Activated naive CD4-positive, alpha-beta T cell treated with anti-CD3 and anti-CD28 coated beads, Interleukin-2, amount 10 ng/mL, durations not matched to agents 7 days and 5 days (primary cell): ENCODE data around the gene TRPT1.

Experiments used
- CTCF ChIA-PET: fragments of 350-600 bp; sonication (Branson Sonifier 250); formaldehyde crosslinking; loops from one replicate; lab custom pipeline; 2021; ENCODE audit warnings: antibody characterized with exemption; lab: Charles Lee
- DNase-seq: peaks from one replicate; pipeline ENCODE4 v3.0.0-alpha.2; 2020
- H3K27ac Mint-ChIP-seq: one replicate; pipeline ENCODE4 v1.8.0; 2021; ENCODE audit warnings: mild to moderate bottlenecking, moderate library complexity, mixed read lengths
- H3K27me3 Mint-ChIP-seq: one replicate; pipeline ENCODE4 v1.8.0; 2021; ENCODE audit warnings: mild to moderate bottlenecking, mixed read lengths
- H3K36me3 Mint-ChIP-seq: one replicate; pipeline ENCODE4 v1.8.0; 2021; ENCODE audit warnings: mixed read lengths
- H3K4me1 Mint-ChIP-seq: one replicate; pipeline ENCODE4 v1.8.0; 2021; ENCODE audit warnings: mixed read lengths
- H3K4me3 Mint-ChIP-seq: one replicate; pipeline ENCODE4 v1.8.0; 2021; ENCODE audit warnings: mild to moderate bottlenecking, moderate library complexity, mixed read lengths
- H3K9me3 Mint-ChIP-seq: one replicate; pipeline ENCODE4 v1.8.0; 2021; ENCODE audit warnings: mixed read lengths

Gene TRPT1

DNA sequence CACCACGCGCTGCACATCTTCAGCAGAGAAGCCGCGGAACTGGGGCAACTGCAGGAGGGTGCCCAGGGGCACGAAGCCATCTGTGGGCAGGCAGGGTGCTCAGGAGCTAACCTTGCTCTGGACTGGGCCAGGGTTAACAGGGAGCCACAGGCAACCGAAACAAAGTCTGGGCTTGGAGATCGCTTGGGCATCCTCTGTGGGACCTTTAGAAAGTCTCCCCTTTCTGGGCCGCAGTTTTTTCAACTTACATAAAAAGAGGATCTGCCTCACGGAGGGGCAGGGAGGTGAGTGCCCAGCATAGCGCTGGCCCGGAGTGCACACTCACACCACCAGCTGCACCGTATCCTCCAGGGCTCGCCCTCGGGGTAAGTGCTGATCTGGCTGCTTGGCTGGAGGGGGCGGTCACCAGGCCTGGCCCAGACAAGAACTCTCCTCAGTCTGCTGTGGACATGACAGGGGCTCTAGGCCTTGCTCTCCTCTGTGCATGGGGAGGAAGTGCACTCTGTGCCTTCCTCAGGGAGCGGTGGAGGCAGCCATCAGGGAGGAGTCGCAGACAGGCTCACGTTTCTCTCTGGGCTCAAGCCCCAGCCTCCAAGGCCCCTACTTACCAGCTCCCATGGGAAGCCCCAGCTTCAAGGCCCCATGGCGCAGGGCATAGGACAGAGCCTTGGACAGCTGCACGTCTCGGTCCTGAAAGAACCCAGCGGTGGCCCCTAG is 937 bp downstream of the TRPT1 start:
- Mint-ChIP-seq H3K27me3 (no peaks in the 10 kb centered on the region), H3K27ac (peak overlapping the region; percentile 87), H3K9me3 (no peaks in the 10 kb centered on the region), H3K4me3 (peak overlapping the region; percentile 86), H3K4me1 (peaks cover 44% of the 10 kb centered on the region), H3K36me3 (peaks cover 15% of the 10 kb centered on the region)
- CTCF ChIA-PET: interaction anchor here (1.6 to 5.1 kb wide), 3 partner anchors 16 to 20 kb away, joined by 6 to 48 read pairs (median 7); partner anchors contain the start of genes FERMT3 and FKBP2
- DNase-seq: no peak

DNA sequence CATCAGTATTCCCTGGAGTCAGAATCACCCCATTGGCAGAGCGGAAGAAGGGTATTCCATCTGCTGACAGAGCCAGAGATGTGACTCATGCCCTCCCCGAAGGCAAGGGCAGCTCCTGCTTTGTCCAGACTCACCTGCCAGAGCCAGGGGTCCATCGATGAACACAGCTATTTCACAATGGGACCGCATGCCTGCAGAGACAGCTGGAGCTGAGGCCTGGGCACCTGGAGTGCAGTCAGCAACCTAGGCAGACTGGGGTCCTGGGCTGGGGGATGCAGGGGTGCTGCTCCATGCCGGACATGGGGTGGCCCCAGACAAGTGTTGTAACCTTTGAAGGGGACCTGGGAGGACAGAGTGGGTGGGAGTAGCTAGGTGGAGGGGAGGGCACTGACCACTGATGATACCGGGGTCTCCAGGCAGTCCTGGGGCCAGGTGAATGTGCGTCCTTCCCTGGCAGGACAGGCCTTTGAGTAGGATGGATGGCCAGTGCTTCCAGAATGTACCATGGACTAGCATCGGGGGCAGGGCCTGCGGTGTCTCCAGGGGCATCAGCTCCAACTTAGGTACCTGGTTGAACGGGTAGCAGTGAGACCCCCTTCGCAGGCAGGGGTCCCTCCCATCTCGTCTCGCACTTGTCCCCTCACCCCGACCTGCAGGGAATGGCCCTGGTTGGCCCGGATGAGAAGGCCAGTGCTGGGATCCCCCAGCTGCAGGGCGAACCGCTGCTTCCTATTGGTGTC is 1.7 kb downstream of the TRPT1 start:
- CTCF ChIA-PET: interaction anchor here (1.8 to 5.1 kb wide), 2 partner anchors 18 to 21 kb away, joined by 6 to 48 read pairs; partner anchors contain the start of gene FERMT3
- H3K4me1 Mint-ChIP-seq: peaks cover 37% of the 10 kb centered on the region

DNA sequence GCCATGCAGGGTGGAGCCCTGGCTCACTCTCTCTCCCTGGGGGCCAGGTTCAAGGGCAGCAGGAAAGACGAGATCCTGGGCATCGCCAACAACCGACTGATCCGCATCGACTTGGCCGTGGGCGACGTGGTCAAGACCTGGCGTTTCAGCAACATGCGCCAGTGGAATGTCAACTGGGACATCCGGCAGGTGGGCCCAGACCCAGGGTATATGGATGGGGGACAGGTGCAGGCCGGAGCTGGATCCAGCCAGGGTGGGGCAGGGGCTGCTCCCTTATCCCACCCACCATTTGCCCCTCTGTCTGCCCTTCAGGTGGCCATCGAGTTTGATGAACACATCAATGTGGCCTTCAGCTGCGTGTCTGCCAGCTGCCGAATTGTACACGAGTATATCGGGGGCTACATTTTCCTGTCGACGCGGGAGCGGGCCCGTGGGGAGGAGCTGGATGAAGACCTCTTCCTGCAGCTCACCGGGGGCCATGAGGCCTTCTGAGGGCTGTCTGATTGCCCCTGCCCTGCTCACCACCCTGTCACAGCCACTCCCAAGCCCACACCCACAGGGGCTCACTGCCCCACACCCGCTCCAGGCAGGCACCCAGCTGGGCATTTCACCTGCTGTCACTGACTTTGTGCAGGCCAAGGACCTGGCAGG is 2.9 kb downstream of the TRPT1 start:
- no peak overlapping the region for H3K27ac Mint-ChIP-seq
- DNase-seq: no peak
- H3K27me3 Mint-ChIP-seq: no peaks in the 10 kb centered on the region
- H3K4me1 Mint-ChIP-seq: peaks cover 29% of the 10 kb centered on the region
- H3K36me3 Mint-ChIP-seq: peaks cover 16% of the 10 kb centered on the region
- no peaks in the 10 kb centered on the region for H3K9me3 Mint-ChIP-seq
- no peak overlapping the region for H3K4me3 Mint-ChIP-seq
- CTCF ChIA-PET: interaction anchor here (5.1 kb wide), 1 partner anchor 17 kb away, joined by 48 read pairs; the partner anchor contains the start of gene FERMT3

More for the DNA sequence above, 1.7 kb downstream of the TRPT1 start:
- H3K27me3 Mint-ChIP-seq: no peaks in the 10 kb centered on the region
- no peak for DNase-seq
- no peak overlapping the region for H3K27ac Mint-ChIP-seq
- H3K4me3 Mint-ChIP-seq: peak overlapping the region; percentile 86
- H3K36me3 Mint-ChIP-seq: peaks cover 12% of the 10 kb centered on the region
- H3K9me3 Mint-ChIP-seq: no peaks in the 10 kb centered on the region

DNA sequence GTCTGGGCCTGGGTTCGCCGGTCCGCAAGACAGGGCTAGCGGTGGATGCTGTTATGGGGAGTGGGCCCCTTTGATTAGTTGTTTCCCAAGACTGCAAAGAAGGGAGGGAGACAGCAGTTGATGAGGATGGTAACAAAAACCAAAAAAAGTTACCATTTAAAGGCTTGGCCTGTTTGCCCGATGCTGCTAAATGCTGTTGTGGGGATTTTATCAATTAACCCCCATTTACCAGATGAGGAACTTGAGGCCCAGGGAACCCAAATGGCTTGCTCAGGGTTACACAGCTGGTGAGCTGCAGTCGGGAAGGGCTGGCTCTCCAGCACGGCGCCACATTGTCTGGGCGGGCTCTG is 3.4 kb downstream of the TRPT1 start:
- Mint-ChIP-seq H3K27ac (peak overlapping the region; percentile 24), H3K4me3 (no peak overlapping the region), H3K4me1 (peaks cover 24% of the 10 kb centered on the region), H3K9me3 (no peaks in the 10 kb centered on the region), H3K36me3 (peaks cover 18% of the 10 kb centered on the region), H3K27me3 (no peaks in the 10 kb centered on the region)
- CTCF ChIA-PET: no interaction called here
- no peak for DNase-seq

DNA sequence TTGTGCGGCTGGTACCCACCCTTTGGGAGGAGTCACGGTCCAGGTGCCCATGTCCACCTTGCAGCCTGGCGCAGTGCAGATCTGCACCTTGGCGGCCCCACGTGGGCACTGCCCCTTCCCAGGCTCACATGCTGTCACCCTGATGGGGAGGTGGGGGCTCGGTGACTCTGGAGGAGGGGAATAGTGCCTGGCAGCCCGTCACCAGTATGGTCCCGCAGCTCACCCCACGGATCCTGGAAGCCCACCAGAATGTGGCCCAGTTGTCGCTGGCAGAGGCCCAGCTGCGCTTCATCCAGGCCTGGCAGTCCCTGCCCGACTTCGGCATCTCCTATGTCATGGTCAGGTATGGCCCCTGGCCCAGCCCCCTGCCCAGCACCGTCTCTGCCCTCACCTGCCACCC is 5.2 kb downstream of the TRPT1 start:
- no peak for DNase-seq
- peaks cover 17% of the 10 kb centered on the region for H3K4me1 Mint-ChIP-seq
- no peaks in the 10 kb centered on the region for H3K27me3 Mint-ChIP-seq
- peaks cover 24% of the 10 kb centered on the region for H3K36me3 Mint-ChIP-seq
- H3K27ac Mint-ChIP-seq: no peak overlapping the region
- no peak overlapping the region for H3K4me3 Mint-ChIP-seq
- CTCF ChIA-PET: no interaction called here
- H3K9me3 Mint-ChIP-seq: no peaks in the 10 kb centered on the region

DNA sequence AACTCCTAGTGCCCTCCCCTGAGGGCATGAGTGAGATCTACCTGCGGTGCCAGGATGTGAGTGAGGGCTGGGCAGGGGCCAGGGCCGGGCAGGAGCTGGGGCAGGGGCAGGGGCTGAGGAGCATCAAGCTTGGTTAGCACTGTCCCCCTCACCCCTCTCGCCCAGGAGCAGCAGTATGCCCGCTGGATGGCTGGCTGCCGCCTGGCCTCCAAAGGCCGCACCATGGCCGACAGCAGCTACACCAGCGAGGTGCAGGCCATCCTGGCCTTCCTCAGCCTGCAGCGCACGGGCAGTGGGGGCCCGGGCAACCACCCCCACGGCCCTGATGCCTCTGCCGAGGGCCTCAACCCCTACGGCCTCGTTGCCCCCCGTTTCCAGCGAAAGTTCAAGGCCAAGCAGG is 5.7 kb downstream of the TRPT1 start:
- no peak for DNase-seq
- H3K4me1 Mint-ChIP-seq: peaks cover 15% of the 10 kb centered on the region
- CTCF ChIA-PET: no interaction called here
- H3K27ac Mint-ChIP-seq: no peak overlapping the region
- no peaks in the 10 kb centered on the region for H3K27me3 Mint-ChIP-seq
- H3K36me3 Mint-ChIP-seq: peaks cover 24% of the 10 kb centered on the region
- no peaks in the 10 kb centered on the region for H3K9me3 Mint-ChIP-seq
- H3K4me3 Mint-ChIP-seq: no peak overlapping the region

DNA sequence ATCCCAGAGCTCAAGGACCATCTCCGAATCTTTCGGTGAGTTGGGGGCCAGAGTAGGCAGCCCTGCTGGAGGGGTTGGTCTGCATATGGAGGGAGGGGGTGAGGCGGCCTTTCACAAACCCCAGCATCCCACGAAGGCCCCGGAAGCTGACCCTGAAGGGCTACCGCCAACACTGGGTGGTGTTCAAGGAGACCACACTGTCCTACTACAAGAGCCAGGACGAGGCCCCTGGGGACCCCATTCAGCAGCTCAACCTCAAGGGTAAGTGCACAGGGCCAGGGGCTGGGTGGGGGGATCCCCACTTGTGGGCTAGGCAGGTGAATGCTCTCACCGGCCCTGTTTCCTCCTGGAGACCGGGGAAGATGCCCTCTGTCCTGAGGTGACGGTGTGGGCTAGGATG is 6.2 kb downstream of the TRPT1 start:
- no peaks in the 10 kb centered on the region for H3K27me3 Mint-ChIP-seq
- no peak overlapping the region for H3K4me3 Mint-ChIP-seq
- no peak for DNase-seq
- peaks cover 14% of the 10 kb centered on the region for H3K4me1 Mint-ChIP-seq
- H3K9me3 Mint-ChIP-seq: no peaks in the 10 kb centered on the region
- H3K27ac Mint-ChIP-seq: no peak overlapping the region
- H3K36me3 Mint-ChIP-seq: peaks cover 28% of the 10 kb centered on the region
- CTCF ChIA-PET: interaction anchor here (5.1 kb wide), 1 partner anchor 13 kb away, joined by 28 read pairs; the partner anchor contains the start of gene FERMT3

DNA sequence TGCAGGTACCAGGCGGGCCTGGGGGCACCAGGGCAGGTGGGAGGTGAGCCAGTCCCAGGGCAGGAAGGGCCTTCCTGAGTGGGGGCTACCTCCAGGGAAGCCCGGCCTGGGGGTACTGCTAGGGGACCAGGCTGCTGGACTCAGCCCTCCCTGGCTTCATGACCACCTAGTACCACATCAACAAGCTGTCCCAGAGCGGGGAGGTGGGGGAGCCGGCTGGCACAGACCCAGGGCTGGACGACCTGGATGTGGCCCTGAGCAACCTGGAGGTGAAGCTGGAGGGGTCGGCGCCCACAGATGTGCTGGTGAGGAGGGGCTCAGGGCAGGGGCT is 6.7 kb downstream of the TRPT1 start:
- no peaks in the 10 kb centered on the region for H3K27me3 Mint-ChIP-seq
- peaks cover 28% of the 10 kb centered on the region for H3K36me3 Mint-ChIP-seq
- no peak overlapping the region for H3K4me3 Mint-ChIP-seq
- DNase-seq: no peak
- no peaks in the 10 kb centered on the region for H3K9me3 Mint-ChIP-seq
- H3K27ac Mint-ChIP-seq: no peak overlapping the region
- CTCF ChIA-PET: interaction anchor here (5.1 kb wide), 1 partner anchor 13 kb away, joined by 28 read pairs; the partner anchor contains the start of gene FERMT3
- peaks cover 13% of the 10 kb centered on the region for H3K4me1 Mint-ChIP-seq

DNA sequence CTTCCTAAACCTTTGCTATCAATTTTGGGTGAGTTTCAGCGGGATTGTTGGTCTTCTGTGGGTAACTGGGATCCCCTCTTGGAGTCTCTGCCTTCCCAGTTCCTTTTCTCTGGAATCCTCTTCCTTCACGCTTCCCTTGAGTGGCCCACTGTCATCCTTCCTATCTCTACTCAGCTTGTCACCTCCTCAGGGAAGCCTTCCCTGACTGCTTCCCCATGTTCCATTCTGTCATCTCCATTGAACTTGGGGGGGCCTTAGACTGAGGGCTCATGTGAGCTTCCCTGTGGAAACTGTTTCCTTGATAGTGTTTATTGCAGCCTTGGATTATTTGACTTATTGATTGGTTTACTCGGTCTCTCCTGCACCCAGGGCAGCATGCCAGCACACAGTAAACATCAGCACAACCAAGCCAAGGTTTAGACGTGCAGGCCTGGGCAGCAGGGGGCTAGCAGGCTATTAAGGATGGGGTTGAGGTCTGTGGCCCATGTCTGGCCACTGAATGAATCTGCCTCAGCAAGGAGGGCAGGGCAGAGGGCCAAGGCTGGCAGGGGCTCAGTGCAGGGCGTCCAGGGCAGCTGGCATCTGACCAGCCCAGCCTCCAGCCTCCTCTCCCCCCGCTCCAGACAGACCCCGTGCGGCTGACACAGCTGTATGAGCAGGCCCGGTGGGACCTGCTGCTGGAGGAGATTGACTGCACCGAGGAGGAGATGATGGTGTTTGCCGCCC is 7.2 kb downstream of the TRPT1 start:
- CTCF ChIA-PET: interaction anchor here (5.1 kb wide), 1 partner anchor 12 kb away, joined by 28 read pairs; the partner anchor contains the start of gene FERMT3
- Mint-ChIP-seq H3K27ac (no peak overlapping the region), H3K27me3 (no peaks in the 10 kb centered on the region), H3K4me1 (peaks cover 8% of the 10 kb centered on the region), H3K4me3 (no peak overlapping the region), H3K9me3 (no peaks in the 10 kb centered on the region), H3K36me3 (peaks cover 30% of the 10 kb centered on the region)
- no peak for DNase-seq

DNA sequence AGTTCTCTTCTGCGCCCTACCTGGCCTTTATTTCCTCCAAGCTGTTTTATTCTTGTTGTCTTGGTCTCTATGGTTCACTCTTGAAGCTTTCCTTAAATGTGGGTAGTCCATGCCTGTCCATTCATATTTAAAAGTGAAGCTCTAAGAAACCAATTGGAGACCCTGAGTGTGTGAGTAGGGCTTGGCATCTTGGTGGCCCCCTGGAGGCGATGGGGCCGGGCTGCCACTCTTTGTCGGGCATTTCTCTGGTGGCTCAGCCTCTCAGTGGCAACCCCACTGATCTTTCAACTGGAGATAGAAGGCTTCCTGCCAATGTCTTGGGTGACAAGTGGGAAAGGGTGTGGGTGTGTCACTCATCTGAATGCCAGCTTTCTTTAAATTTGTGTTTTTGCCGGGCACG is 9.1 kb downstream of the TRPT1 start:
- H3K4me3 Mint-ChIP-seq: no peak overlapping the region
- no peak overlapping the region for H3K27ac Mint-ChIP-seq
- H3K4me1 Mint-ChIP-seq: peaks cover 13% of the 10 kb centered on the region
- CTCF ChIA-PET: interaction anchor here (5.1 kb wide), 1 partner anchor 10 kb away, joined by 28 read pairs; the partner anchor contains the start of gene FERMT3
- H3K27me3 Mint-ChIP-seq: no peaks in the 10 kb centered on the region
- H3K9me3 Mint-ChIP-seq: no peaks in the 10 kb centered on the region
- peaks cover 38% of the 10 kb centered on the region for H3K36me3 Mint-ChIP-seq
- no peak for DNase-seq

DNA sequence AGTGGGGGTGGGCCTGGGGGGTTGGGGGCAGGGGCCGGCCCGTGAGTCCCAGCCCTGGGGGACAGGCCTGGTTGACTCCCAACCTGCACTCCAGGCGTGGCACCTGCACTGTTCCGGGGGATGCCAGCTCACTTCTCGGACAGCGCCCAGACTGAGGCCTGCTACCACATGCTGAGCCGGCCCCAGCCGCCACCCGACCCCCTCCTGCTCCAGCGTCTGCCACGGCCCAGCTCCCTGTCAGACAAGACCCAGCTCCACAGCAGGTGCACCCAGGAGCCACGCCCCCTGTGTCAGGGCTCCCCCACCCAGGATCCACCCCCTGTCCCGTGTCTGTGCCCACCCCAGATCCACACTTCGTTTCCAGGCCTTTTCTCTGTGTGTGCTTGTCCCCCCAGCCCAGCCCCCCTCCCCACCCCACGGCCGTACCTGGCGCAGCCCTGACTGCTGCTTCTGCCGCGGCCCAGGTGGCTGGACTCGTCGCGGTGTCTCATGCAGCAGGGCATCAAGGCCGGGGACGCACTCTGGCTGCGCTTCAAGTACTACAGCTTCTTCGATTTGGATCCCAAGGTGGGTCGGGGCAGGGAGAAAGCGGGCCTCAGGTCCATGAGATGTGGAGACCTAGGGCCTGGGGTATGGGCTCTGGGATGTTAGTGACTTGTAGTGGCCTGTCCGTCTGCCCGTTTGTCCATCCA is 14.7 kb downstream of the TRPT1 start:
- Mint-ChIP-seq H3K4me1 (peaks cover 40% of the 10 kb centered on the region), H3K36me3 (peaks cover 51% of the 10 kb centered on the region), H3K4me3 (no peak overlapping the region), H3K9me3 (no peaks in the 10 kb centered on the region), H3K27ac (peak overlapping the region; percentile 42), H3K27me3 (no peaks in the 10 kb centered on the region)
- DNase-seq: no peak
- CTCF ChIA-PET: no interaction called here

DNA sequence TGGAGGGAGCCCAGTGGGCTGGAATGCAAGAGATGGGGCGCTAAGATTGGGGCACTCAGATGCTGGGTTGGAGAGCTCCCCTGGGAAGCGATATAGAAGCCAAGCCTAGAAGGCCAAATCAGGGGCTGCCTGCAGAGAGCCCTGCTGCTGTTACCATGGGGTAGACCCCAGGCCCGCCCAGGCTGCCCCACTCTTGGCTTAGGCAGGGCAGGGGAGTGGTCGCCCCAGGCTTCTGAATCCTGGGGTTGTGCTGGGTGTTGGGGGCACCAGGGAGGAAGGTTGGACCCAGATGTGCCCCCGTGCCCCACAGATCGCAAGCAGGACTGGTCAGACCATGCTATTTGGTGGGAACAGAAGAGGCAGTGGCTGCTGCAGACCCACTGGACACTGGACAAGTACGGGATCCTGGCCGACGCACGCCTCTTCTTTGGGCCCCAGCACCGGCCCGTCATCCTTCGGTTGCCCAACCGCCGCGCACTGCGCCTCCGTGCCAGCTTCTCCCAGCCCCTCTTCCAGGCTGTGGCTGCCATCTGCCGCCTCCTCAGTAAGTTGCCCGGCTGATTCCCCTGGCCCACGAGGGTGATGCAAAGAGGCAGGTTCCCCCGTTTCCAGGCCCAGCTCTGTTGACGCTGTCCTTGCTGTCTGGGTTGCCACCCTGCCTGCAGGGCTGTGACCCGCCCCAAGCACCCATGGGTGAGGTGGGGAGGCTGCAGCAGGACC is 15.5 kb downstream of the TRPT1 start:
- H3K4me3 Mint-ChIP-seq: no peak overlapping the region
- H3K36me3 Mint-ChIP-seq: peaks cover 49% of the 10 kb centered on the region
- no peaks in the 10 kb centered on the region for H3K27me3 Mint-ChIP-seq
- H3K9me3 Mint-ChIP-seq: no peaks in the 10 kb centered on the region
- H3K27ac Mint-ChIP-seq: peak overlapping the region; percentile 24
- H3K4me1 Mint-ChIP-seq: peaks cover 49% of the 10 kb centered on the region
- CTCF ChIA-PET: interaction anchor here (1.8 kb wide), 1 partner anchor 16 kb away, joined by 7 read pairs; the partner anchor contains the start of genes NUDT22 and TRPT1
- no peak for DNase-seq

DNA sequence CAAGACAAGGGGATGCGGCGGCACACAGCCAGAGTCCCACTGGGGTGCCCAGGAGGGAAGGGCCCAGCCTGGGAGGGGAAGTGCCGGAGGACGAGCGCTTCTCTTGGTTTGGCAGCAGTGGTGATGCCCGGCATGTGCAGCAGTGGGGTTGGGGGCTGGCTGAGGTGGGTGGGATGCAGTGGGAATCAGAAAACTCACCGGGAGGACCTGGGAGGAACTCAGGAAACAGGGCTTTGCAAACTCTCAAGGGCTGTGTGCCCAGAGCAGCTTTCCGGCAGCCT is 16.5 kb downstream of the TRPT1 start:
- H3K9me3 Mint-ChIP-seq: no peaks in the 10 kb centered on the region
- H3K4me1 Mint-ChIP-seq: peaks cover 50% of the 10 kb centered on the region
- peaks cover 46% of the 10 kb centered on the region for H3K36me3 Mint-ChIP-seq
- H3K27me3 Mint-ChIP-seq: no peaks in the 10 kb centered on the region
- no peak for DNase-seq
- CTCF ChIA-PET: interaction anchor here (1.8 kb wide), 1 partner anchor 17 kb away, joined by 7 read pairs; the partner anchor contains the start of genes NUDT22 and TRPT1
- peak overlapping the region; percentile 31 for H3K4me3 Mint-ChIP-seq
- peak overlapping the region; percentile 96 for H3K27ac Mint-ChIP-seq
